PFSK-1 (cell line): ENCODE measurements around the gene BPIFB4.

Experiments
- FOXP2 ChIP-seq: optimal IDR thresholded peaks from 2 replicates; pipeline ENCODE3; 2011; ENCODE audit warnings: borderline replicate concordance, control low read depth, inconsistent platforms; ENCODE audit not compliant: insufficient read depth; ENCODE audit errors: extremely low read length, extremely low read depth
- POLR2AphosphoS5 ChIP-seq: IDR thresholded peaks from 2 replicates; pipeline ENCODE4 v1.6.1; 2012; ENCODE audit warnings: low read depth, mild to moderate bottlenecking, control low read depth, low read length, moderate library complexity
- SIN3A ChIP-seq: IDR thresholded peaks from 2 replicates; pipeline ENCODE4 v1.6.1; 2012; ENCODE audit warnings: mild to moderate bottlenecking, low read length, moderate library complexity, borderline replicate concordance; ENCODE audit not compliant: insufficient read depth
- TF ChIP-seq, protein P1 (sequence below), 2 experiments: IDR thresholded peaks; 2 replicates each; pipeline versions ENCODE4 v1.6.1 to v1.8.0; 2011 to 2012; ENCODE audit warnings: low read depth in 2 of 2, low read length in 2 of 2, control low read depth in 1 of 2, inconsistent platforms in 1 of 2, mild to moderate bottlenecking in 1 of 2, moderate library complexity in 1 of 2; ENCODE audit not compliant: insufficient read depth in 1 of 2

- no peak for TF ChIP-seq SIN3A
- no peak for TF ChIP-seq POLR2AphosphoS5
- TF ChIP-seq FOXP2: no peak
- TF ChIP-seq, protein P1, sequence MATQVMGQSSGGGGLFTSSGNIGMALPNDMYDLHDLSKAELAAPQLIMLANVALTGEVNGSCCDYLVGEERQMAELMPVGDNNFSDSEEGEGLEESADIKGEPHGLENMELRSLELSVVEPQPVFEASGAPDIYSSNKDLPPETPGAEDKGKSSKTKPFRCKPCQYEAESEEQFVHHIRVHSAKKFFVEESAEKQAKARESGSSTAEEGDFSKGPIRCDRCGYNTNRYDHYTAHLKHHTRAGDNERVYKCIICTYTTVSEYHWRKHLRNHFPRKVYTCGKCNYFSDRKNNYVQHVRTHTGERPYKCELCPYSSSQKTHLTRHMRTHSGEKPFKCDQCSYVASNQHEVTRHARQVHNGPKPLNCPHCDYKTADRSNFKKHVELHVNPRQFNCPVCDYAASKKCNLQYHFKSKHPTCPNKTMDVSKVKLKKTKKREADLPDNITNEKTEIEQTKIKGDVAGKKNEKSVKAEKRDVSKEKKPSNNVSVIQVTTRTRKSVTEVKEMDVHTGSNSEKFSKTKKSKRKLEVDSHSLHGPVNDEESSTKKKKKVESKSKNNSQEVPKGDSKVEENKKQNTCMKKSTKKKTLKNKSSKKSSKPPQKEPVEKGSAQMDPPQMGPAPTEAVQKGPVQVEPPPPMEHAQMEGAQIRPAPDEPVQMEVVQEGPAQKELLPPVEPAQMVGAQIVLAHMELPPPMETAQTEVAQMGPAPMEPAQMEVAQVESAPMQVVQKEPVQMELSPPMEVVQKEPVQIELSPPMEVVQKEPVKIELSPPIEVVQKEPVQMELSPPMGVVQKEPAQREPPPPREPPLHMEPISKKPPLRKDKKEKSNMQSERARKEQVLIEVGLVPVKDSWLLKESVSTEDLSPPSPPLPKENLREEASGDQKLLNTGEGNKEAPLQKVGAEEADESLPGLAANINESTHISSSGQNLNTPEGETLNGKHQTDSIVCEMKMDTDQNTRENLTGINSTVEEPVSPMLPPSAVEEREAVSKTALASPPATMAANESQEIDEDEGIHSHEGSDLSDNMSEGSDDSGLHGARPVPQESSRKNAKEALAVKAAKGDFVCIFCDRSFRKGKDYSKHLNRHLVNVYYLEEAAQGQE (IDR thresholded peaks at IDR 0.05; ENCODE audit: insufficient read depth in 1 of 2, low read depth in 2 of 2, low read length in 2 of 2): no peak
These were observed 51.2 kb downstream of the BPIFB4 start for GRCh38 chr20:33130568-33131061.
